Measurements from ENCODE around the gene MDH2. TPM values are rescaled to one million over a fixed set of nuclear protein-coding genes. Genes with fewer than 3 reads are reported as not detected.

MDH2 gene
- total RNA-seq, 1 donor from 2014 or later: 202 TPM

- no peaks in the 10 kb centered on the region for H3K9me3 Mint-ChIP-seq (ENCODE audit: unreplicated experiment)
- peaks cover 5% of the 10 kb centered on the region for H3K36me3 Mint-ChIP-seq (ENCODE audit: low read depth, unreplicated experiment)
- Histone ChIP-seq H3K4me3 (ENCODE audit: insufficient read depth, low read depth, low read length) (no peak overlapping the region), H3K27ac (ENCODE audit: low read depth, low read length) (no peak overlapping the region), H3K27me3 (ENCODE audit: insufficient read depth, low read length) (no peaks in the 10 kb centered on the region), H3K9ac (ENCODE audit: low read length) (no peak overlapping the region), H3K9me3 (ENCODE audit: insufficient read depth, low read depth, low read length) (no peaks in the 10 kb centered on the region), H2AFZ (ENCODE audit: low read depth, low read length) (no peak overlapping the region), H4K20me1 (ENCODE audit: insufficient read depth, low read length) (peaks cover 3% of the 10 kb centered on the region), H3K79me2 (ENCODE audit: insufficient read depth, low read length) (no peaks in the 10 kb centered on the region), H3K4me2 (ENCODE audit: low read length) (no peak overlapping the region), H3K36me3 (ENCODE audit: insufficient read depth, low read length) (peaks cover 2% of the 10 kb centered on the region), H3K4me1 (ENCODE audit: insufficient read depth, low read length) (peaks cover 25% of the 10 kb centered on the region)
- no peak for TF ChIP-seq CTCF (IDR thresholded peaks at IDR 0.05; ENCODE audit: insufficient read depth, low read depth, low read length)
- no peak for TF ChIP-seq EZH2 (IDR thresholded peaks at IDR 0.05; ENCODE audit: insufficient read depth, low read length)
- no peak overlapping the region for H3K4me3 Mint-ChIP-seq (ENCODE audit: unreplicated experiment)
- H3K4me1 Mint-ChIP-seq (ENCODE audit: low read depth, unreplicated experiment): peaks cover 7% of the 10 kb centered on the region
- DNase-seq (ENCODE audit: low read depth) (no peak), FAIRE-seq (no peak)
- H3K27ac Mint-ChIP-seq (ENCODE audit: unreplicated experiment): no peak overlapping the region
- H3K27me3 Mint-ChIP-seq (ENCODE audit: low read depth, unreplicated experiment): no peaks in the 10 kb centered on the region
Measured at GRCh38 chr7:76071316-76072242, 23.7 kb downstream of the MDH2 start.

- Histone ChIP-seq H3K4me2 (ENCODE audit: low read length) (no peak overlapping the region), H3K79me2 (ENCODE audit: insufficient read depth, low read length) (no peaks in the 10 kb centered on the region), H3K9ac (ENCODE audit: low read length) (no peak overlapping the region), H2AFZ (ENCODE audit: low read depth, low read length) (no peak overlapping the region), H3K27me3 (ENCODE audit: insufficient read depth, low read length) (no peaks in the 10 kb centered on the region), H3K4me1 (ENCODE audit: insufficient read depth, low read length) (peaks cover 18% of the 10 kb centered on the region), H3K36me3 (ENCODE audit: insufficient read depth, low read length) (no peaks in the 10 kb centered on the region), H3K9me3 (ENCODE audit: insufficient read depth, low read depth, low read length) (no peaks in the 10 kb centered on the region), H4K20me1 (ENCODE audit: insufficient read depth, low read length) (peaks cover 1% of the 10 kb centered on the region), H3K27ac (ENCODE audit: low read depth, low read length) (no peak overlapping the region), H3K4me3 (ENCODE audit: insufficient read depth, low read depth, low read length) (no peak overlapping the region)
- no peak for FAIRE-seq
- DNase-seq (ENCODE audit: low read depth): no peak
- H3K36me3 Mint-ChIP-seq (ENCODE audit: low read depth, unreplicated experiment): peaks cover 2% of the 10 kb centered on the region
- H3K27ac Mint-ChIP-seq (ENCODE audit: unreplicated experiment): no peak overlapping the region
- no peak for TF ChIP-seq CTCF (IDR thresholded peaks at IDR 0.05; ENCODE audit: insufficient read depth, low read depth, low read length)
- no peak for TF ChIP-seq EZH2 (IDR thresholded peaks at IDR 0.05; ENCODE audit: insufficient read depth, low read length)
- H3K4me1 Mint-ChIP-seq (ENCODE audit: low read depth, unreplicated experiment): peaks cover 9% of the 10 kb centered on the region
- no peaks in the 10 kb centered on the region for H3K27me3 Mint-ChIP-seq (ENCODE audit: low read depth, unreplicated experiment)
- H3K4me3 Mint-ChIP-seq (ENCODE audit: unreplicated experiment): no peak overlapping the region
- H3K9me3 Mint-ChIP-seq (ENCODE audit: unreplicated experiment): no peaks in the 10 kb centered on the region
Measured at GRCh38 chr7:76072243-76073148, 24.6 kb downstream of the MDH2 start.
